ENCODE results near the gene WDR75. TPM values are rescaled to one million over a fixed set of nuclear protein-coding genes. Genes with fewer than 3 reads are reported as not detected.
A peak's percentile ranks its signal among the peaks of the same experiment; 100 is the strongest.

Gene WDR75
- total RNA-seq, 1 donor from 2014 or later: 5.3 TPM

GRCh38 chr2:189498205-189498604, 56.9 kb downstream of the WDR75 start:
- peak in 1 of 3 experiments; percentile 48 for TF ChIP-seq CTCF (IDR thresholded peaks at IDR 0.05)
- Histone ChIP-seq H3K27me3 (no peaks in the 10 kb centered on the region), H3K4me1 (no peaks in the 10 kb centered on the region), H3K4me3 (no peak overlapping the region), H3K36me3 (no peaks in the 10 kb centered on the region), H3K9me3 (no peaks in the 10 kb centered on the region), H3K27ac (no peak overlapping the region)
- no peak for DNase-seq (ENCODE audit: low spot score in 2 of 2)
- intact Hi-C loops (cut with DNase I): no loop called here

GRCh38 chr2:189499137-189499536, 57.9 kb downstream of the WDR75 start:
- no peaks in the 10 kb centered on the region for H3K27me3 ChIP-seq
- H3K36me3 ChIP-seq: no peaks in the 10 kb centered on the region
- intact Hi-C loops (cut with DNase I): no loop called here
- H3K4me3 ChIP-seq: no peak overlapping the region
- TF ChIP-seq CTCF (IDR thresholded peaks at IDR 0.05): no peak
- no peak overlapping the region for H3K27ac ChIP-seq
- H3K9me3 ChIP-seq: no peaks in the 10 kb centered on the region
- DNase-seq (ENCODE audit: low spot score in 2 of 2): no peak
- H3K4me1 ChIP-seq: no peaks in the 10 kb centered on the region

- Histone ChIP-seq H3K4me1 (no peaks in the 10 kb centered on the region), H3K27ac (no peak overlapping the region), H3K4me3 (no peak overlapping the region), H3K9me3 (no peaks in the 10 kb centered on the region), H3K27me3 (no peaks in the 10 kb centered on the region), H3K36me3 (no peaks in the 10 kb centered on the region)
- no peak for DNase-seq (ENCODE audit: low spot score in 2 of 2)
- intact Hi-C loops (cut with DNase I): no loop called here
- no peak for TF ChIP-seq CTCF (IDR thresholded peaks at IDR 0.05)
Measured at GRCh38 chr2:189500456-189501160, 59.3 kb downstream of the WDR75 start.

GRCh38 chr2:189501487-189501886, 60.2 kb downstream of the WDR75 start:
- Histone ChIP-seq H3K4me1 (no peaks in the 10 kb centered on the region), H3K27me3 (no peaks in the 10 kb centered on the region), H3K27ac (no peak overlapping the region), H3K4me3 (no peak overlapping the region), H3K36me3 (no peaks in the 10 kb centered on the region), H3K9me3 (no peaks in the 10 kb centered on the region)
- no peak for DNase-seq (ENCODE audit: low spot score in 2 of 2)
- intact Hi-C loops (cut with DNase I): no loop called here
- no peak for TF ChIP-seq CTCF (IDR thresholded peaks at IDR 0.05)

GRCh38 chr2:189502714-189503113, 61.4 kb downstream of the WDR75 start:
- no peaks in the 10 kb centered on the region for H3K27me3 ChIP-seq
- H3K36me3 ChIP-seq: no peaks in the 10 kb centered on the region
- H3K4me1 ChIP-seq: no peaks in the 10 kb centered on the region
- no peak for TF ChIP-seq CTCF (IDR thresholded peaks at IDR 0.05)
- H3K4me3 ChIP-seq: no peak overlapping the region
- H3K27ac ChIP-seq: no peak overlapping the region
- intact Hi-C loops (cut with DNase I): no loop called here
- H3K9me3 ChIP-seq: no peaks in the 10 kb centered on the region
- no peak for DNase-seq (ENCODE audit: low spot score in 2 of 2)

- no peak overlapping the region for H3K4me3 ChIP-seq
- H3K27ac ChIP-seq: no peak overlapping the region
- H3K36me3 ChIP-seq: no peaks in the 10 kb centered on the region
- H3K4me1 ChIP-seq: no peaks in the 10 kb centered on the region
- no peaks in the 10 kb centered on the region for H3K9me3 ChIP-seq
- intact Hi-C loops (cut with DNase I): no loop called here
- no peaks in the 10 kb centered on the region for H3K27me3 ChIP-seq
- no peak for DNase-seq (ENCODE audit: low spot score in 2 of 2)
- TF ChIP-seq CTCF (IDR thresholded peaks at IDR 0.05): no peak
Measured at GRCh38 chr2:189504238-189504637, 63.0 kb downstream of the WDR75 start.

Measured in ascending aorta (tissue), 2 donors.